CD14-positive monocyte (primary cell): ENCODE data around the gene DOC2A. TPM values are rescaled to one million over a fixed set of nuclear protein-coding genes. Genes with fewer than 3 reads are reported as not detected.

Experiments used
- DNase-seq, 3 donors: peaks; one replicate each; pipeline ENCODE4 v3.0.0-alpha.2; 2011 to 2022
- H2AFZ ChIP-seq: 2 replicates; pipeline ENCODE4 v1.6.0; 2012; ENCODE audit warnings: mild to moderate bottlenecking, low read depth, low read length, inconsistent platforms; ENCODE audit not compliant: insufficient read depth, poor library complexity, severe bottlenecking
- H3K27ac ChIP-seq, 2 donors: 1 replicate in 1 of 2; 2 replicates in 1 of 2; pipeline ENCODE4 v1.5.1; 2012 to 2013; ENCODE audit warnings: low read length in 2 of 2, control low read depth in 1 of 2, inconsistent platforms in 1 of 2, low read depth in 1 of 2, mild to moderate bottlenecking in 1 of 2
- H3K27me3 ChIP-seq, 2 donors: one replicate each; pipeline versions ENCODE4 v1.6.0 to v1.6.1; 2011 to 2013; ENCODE audit warnings: low read length in 2 of 2; ENCODE audit not compliant: control insufficient read depth in 2 of 2, insufficient read depth in 2 of 2
- H3K36me3 ChIP-seq, 2 donors: replicated peaks in 1 of 2; 1 replicate in 1 of 2; 2 replicates in 1 of 2; pipeline versions ENCODE4 v1.5.1 to v1.6.1; 2012 to 2013; ENCODE audit warnings: low read length in 2 of 2, control low read depth in 1 of 2, inconsistent platforms in 1 of 2, mild to moderate bottlenecking in 1 of 2; ENCODE audit not compliant: insufficient read depth in 2 of 2, control insufficient read depth in 1 of 2
- H3K4me1 ChIP-seq, 2 donors: 1 replicate in 1 of 2; 2 replicates in 1 of 2; pipeline versions ENCODE4 v1.5.1 to v1.6.1; 2012 to 2013; ENCODE audit warnings: low read length in 2 of 2, control low read depth in 1 of 2, inconsistent platforms in 1 of 2, mild to moderate bottlenecking in 1 of 2, moderate library complexity in 1 of 2; ENCODE audit not compliant: insufficient read depth in 2 of 2, control insufficient read depth in 1 of 2
- H3K4me2 ChIP-seq: replicated peaks from 2 replicates; pipeline ENCODE3; 2012; ENCODE audit warnings: low read length, moderate library complexity, mild to moderate bottlenecking; ENCODE audit not compliant: poor library complexity, severe bottlenecking; ENCODE audit errors: extremely low read depth
- H3K4me3 ChIP-seq, 3 experiments: fragments of 200-600 bp in 1 of 3; sonication (generic) in 1 of 3; replicated peaks in 1 of 3; 1 replicate in 2 of 3; 2 replicates in 1 of 3; pipeline ENCODE4 v1.5.1; 2011 to 2013; ENCODE audit warnings: low read length in 3 of 3, mild to moderate bottlenecking in 3 of 3, control low read depth in 2 of 3, low read depth in 2 of 3, inconsistent platforms in 1 of 3, moderate library complexity in 1 of 3
- H3K79me2 ChIP-seq: 2 replicates; pipeline ENCODE4 v1.6.0; 2012; ENCODE audit warnings: mild to moderate bottlenecking, control low read depth, inconsistent platforms, low read length, moderate library complexity; ENCODE audit not compliant: insufficient read depth
- H3K9ac ChIP-seq: 2 replicates; pipeline ENCODE4 v1.6.0; 2017; ENCODE audit warnings: low read length, mild to moderate bottlenecking; ENCODE audit not compliant: insufficient read depth, poor library complexity, severe bottlenecking
- H3K9me3 ChIP-seq, 2 donors: replicated peaks in 1 of 2; 1 replicate in 1 of 2; 2 replicates in 1 of 2; pipeline versions ENCODE4 v1.5.1 to v1.6.1; 2012 to 2013; ENCODE audit warnings: low read length in 2 of 2, control low read depth in 1 of 2; ENCODE audit not compliant: control insufficient read depth in 1 of 2, insufficient read depth in 1 of 2
- H4K20me1 ChIP-seq: 2 replicates; pipeline ENCODE4 v1.6.0; 2012; ENCODE audit warnings: mild to moderate bottlenecking, low read length, control low read depth, moderate library complexity; ENCODE audit not compliant: insufficient read depth
- H3K27ac Mint-ChIP-seq, 7 donors: one replicate each; pipeline ENCODE4 v1.8.0; 2020; ENCODE audit warnings: mild to moderate bottlenecking in 7 of 7, mixed read lengths in 7 of 7, moderate library complexity in 6 of 7, inconsistent platforms in 2 of 7
- H3K27me3 Mint-ChIP-seq, 3 donors: one replicate each; pipeline ENCODE4 v1.8.0; 2021 to 2022; ENCODE audit warnings: low read depth in 3 of 3, mild to moderate bottlenecking in 3 of 3, mixed read lengths in 3 of 3, moderate library complexity in 3 of 3, inconsistent platforms in 1 of 3
- H3K36me3 Mint-ChIP-seq, 2 donors: one replicate each; pipeline ENCODE4 v1.8.0; 2020; ENCODE audit warnings: mixed read lengths in 2 of 2, inconsistent platforms in 1 of 2, mild to moderate bottlenecking in 1 of 2
- H3K4me1 Mint-ChIP-seq: one replicate; pipeline ENCODE4 v1.8.0; 2020; ENCODE audit warnings: mild to moderate bottlenecking, mixed read lengths
- H3K4me3 Mint-ChIP-seq, 2 donors: one replicate each; pipeline ENCODE4 v1.8.0; 2020; ENCODE audit warnings: mild to moderate bottlenecking in 2 of 2, mixed read lengths in 2 of 2, moderate library complexity in 1 of 2
- H3K9me3 Mint-ChIP-seq, 7 donors: one replicate each; pipeline ENCODE4 v1.8.0; 2020 to 2022; ENCODE audit warnings: mixed read lengths in 7 of 7, mild to moderate bottlenecking in 6 of 7, moderate library complexity in 6 of 7, inconsistent platforms in 2 of 7
- WGBS: methylation state at CpG from one replicate; pipeline ENCODE4 v1.1.5; 2013; ENCODE audit warnings: missing lambda C conversion rate; ENCODE audit not compliant: insufficient coverage; 5-methylcytosine and 5-hydroxymethylcytosine counted together
- intact Hi-C, 2 donors: fragments of 100-400 bp; cut with micrococcal nuclease; formaldehyde crosslinking; loops; one replicate each; pipeline versions ENCODE4 v1.15.0 to v1.15.1; 2023
- polyA plus RNA-seq, 3 donors: library from polyadenylated mRNA; depleted of rRNA in 1 of 3; unstranded in 2 of 3; stranded (reverse) in 1 of 3; fragments of 300-500 nt in 2 of 3; fragments of >200 nt in 1 of 3; fragmentation: Illumina TruSeq in 2 of 3; gene quantifications; 1 replicate in 2 of 3; 2 replicates in 1 of 3; pipeline ENCODE4 v1.2.3, GENCODE V29; 2012 to 2021
- TF ChIP-seq, protein P1 (sequence below): fragments of 200-600 bp; IDR thresholded peaks from one replicate; pipeline ENCODE4 v1.8.0; 2022; ENCODE audit warnings: antibody characterized with exemption, mild to moderate bottlenecking

DOC2A gene
- polyA plus RNA-seq, 3 donors = 0.23 to 3.7 (median 0.66) TPM

DNA sequence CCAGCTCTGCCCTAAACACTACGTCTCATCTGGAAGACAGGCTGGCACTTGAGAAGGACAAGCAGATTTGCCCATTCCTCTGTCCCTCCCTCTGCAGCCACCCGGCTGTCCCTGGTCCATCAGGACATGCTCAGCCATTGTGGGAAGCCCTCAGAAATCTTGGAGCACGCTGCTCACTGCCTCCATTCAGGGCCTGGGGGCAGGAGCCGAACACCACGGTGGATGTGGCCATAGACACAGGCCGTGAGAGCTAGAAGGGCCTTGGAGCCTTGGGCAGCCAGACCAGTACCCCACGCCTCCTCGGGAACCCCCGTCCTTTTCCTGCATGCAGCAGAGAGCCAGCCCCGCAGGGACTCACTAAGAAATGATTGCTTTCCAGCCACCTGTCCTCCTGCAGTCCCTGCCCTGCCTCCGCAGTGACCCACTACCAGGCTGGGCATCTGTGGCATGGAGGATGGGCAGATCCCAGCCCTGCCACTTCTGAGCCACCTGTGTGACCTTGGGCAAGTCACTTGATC, 3.4 kb downstream of the DOC2A start:
- intact Hi-C loops = loop anchor here in 1 of 2 donors (5.0 kb wide), 2 partner anchors 60 to 310 kb away; no protein-coding TSS in a partner anchor

DNA sequence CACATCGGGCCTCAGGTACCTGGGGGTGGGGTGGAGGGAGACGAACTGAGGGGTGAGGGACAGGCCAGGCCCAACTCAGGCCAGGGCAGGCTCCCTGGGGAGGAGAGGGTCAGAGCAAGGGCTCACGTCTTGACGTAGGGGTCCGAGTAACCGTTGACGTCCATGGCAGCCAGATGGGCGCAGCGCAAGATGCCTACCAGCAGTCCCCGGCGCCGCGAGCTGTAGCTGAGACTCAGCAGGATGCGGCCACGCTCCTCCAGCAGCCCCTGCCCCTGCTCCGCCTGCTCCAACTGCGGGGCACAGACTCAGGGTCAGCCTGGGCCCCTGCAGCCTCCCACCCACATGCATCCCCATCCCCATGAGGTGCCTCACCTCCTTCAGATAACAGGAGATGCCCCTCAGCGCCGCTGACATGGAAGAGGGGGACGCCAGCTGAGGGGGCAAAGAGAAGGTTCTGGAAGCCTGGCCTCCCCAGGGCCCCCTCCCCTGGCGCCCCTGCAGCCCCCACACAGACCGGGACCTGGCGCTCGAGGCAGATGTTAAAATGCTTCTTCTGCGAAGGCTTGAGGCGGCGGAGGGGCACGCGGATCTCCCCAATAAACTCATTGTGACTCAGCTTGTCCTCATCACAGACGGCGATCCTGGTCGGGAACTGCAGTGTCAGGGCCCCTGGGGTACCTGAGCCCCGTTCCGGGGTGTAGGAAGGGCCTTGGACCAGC, 4.0 kb downstream of the DOC2A start:
- Mint-ChIP-seq H3K36me3 (peaks cover 18 to 27% of the 10 kb centered on the region in 2 donors), H3K4me1 (peaks cover 4% of the 10 kb centered on the region), H3K4me3 (no peak overlapping the region), H3K9me3 (peaks cover 0 to 11% (median 3%) of the 10 kb centered on the region in 7 donors), H3K27me3 (peaks cover 19 to 38% (median 29%) of the 10 kb centered on the region in 3 donors), H3K27ac (no peak overlapping the region)
- TF ChIP-seq, protein P1, sequence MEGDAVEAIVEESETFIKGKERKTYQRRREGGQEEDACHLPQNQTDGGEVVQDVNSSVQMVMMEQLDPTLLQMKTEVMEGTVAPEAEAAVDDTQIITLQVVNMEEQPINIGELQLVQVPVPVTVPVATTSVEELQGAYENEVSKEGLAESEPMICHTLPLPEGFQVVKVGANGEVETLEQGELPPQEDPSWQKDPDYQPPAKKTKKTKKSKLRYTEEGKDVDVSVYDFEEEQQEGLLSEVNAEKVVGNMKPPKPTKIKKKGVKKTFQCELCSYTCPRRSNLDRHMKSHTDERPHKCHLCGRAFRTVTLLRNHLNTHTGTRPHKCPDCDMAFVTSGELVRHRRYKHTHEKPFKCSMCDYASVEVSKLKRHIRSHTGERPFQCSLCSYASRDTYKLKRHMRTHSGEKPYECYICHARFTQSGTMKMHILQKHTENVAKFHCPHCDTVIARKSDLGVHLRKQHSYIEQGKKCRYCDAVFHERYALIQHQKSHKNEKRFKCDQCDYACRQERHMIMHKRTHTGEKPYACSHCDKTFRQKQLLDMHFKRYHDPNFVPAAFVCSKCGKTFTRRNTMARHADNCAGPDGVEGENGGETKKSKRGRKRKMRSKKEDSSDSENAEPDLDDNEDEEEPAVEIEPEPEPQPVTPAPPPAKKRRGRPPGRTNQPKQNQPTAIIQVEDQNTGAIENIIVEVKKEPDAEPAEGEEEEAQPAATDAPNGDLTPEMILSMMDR = no peak
- WGBS = 96% methylated on average over 29 of the region's 34 CpGs
- Histone ChIP-seq H3K4me3 (no peak overlapping the region), H3K9me3 (peaks cover 0 to 8% of the 10 kb centered on the region in 2 donors), H3K4me2 (no peak overlapping the region), H3K27me3 (peaks cover 12 to 25% of the 10 kb centered on the region in 2 donors), H3K27ac (no peak overlapping the region), H3K79me2 (no peaks in the 10 kb centered on the region), H3K9ac (no peak overlapping the region), H3K4me1 (peaks cover 10 to 17% of the 10 kb centered on the region in 2 donors), H2AFZ (no peak overlapping the region), H3K36me3 (peaks cover 7 to 20% of the 10 kb centered on the region in 2 donors), H4K20me1 (peaks cover 5% of the 10 kb centered on the region)
- DNase-seq = no peak
- intact Hi-C loops = loop anchor here in 1 of 2 donors (5.0 kb wide), 2 partner anchors 60 to 310 kb away; no protein-coding TSS in a partner anchor

More for the DNA sequence above, 3.4 kb downstream of the DOC2A start:
- Mint-ChIP-seq H3K36me3 (peaks cover 14 to 20% of the 10 kb centered on the region in 2 donors), H3K4me3 (no peak overlapping the region), H3K27me3 (peaks cover 25 to 44% (median 35%) of the 10 kb centered on the region in 3 donors), H3K9me3 (peaks cover 0 to 14% (median 3%) of the 10 kb centered on the region in 7 donors), H3K27ac (no peak overlapping the region), H3K4me1 (peaks cover 7% of the 10 kb centered on the region)
- peaks cover 18 to 31% of the 10 kb centered on the region in 2 donors for H3K27me3 ChIP-seq
- TF ChIP-seq, protein P1 = no peak
- DNase-seq = no peak
- peaks cover 5% of the 10 kb centered on the region for H4K20me1 ChIP-seq
- H3K9me3 ChIP-seq = peaks cover 0 to 12% of the 10 kb centered on the region in 2 donors
- H3K4me3 ChIP-seq = no peak overlapping the region
- peaks cover 10 to 17% of the 10 kb centered on the region in 2 donors for H3K4me1 ChIP-seq
- WGBS = 82% methylated on average over 11 of the region's 11 CpGs
- no peaks in the 10 kb centered on the region for H3K79me2 ChIP-seq
- no peak overlapping the region for H3K9ac ChIP-seq
- H3K36me3 ChIP-seq = peaks cover 2 to 14% of the 10 kb centered on the region in 2 donors
- no peak overlapping the region for H3K4me2 ChIP-seq
- H3K27ac ChIP-seq = no peak overlapping the region
- H2AFZ ChIP-seq = no peak overlapping the region
